Activated CD4-positive, alpha-beta T cell treated with anti-CD3 and anti-CD28 coated beads, Interleukin-10, Interleukin-2, amounts not matched to agents 100 ng/mL and 50 ng/mL, durations not matched to agents 16 hours and 8 hours (primary cell): ENCODE measurements around the gene LRRN2.
"Not testable (repeated sequence)": the region's sequence is repeated elsewhere in the genome, so short reads cannot be mapped to it uniquely, and the experiment has no call there.

ENCODE experiments used
- DNase-seq: peaks from one replicate; pipeline ENCODE4 v3.0.0-alpha.2; 2020

The LRRN2 gene

DNA sequence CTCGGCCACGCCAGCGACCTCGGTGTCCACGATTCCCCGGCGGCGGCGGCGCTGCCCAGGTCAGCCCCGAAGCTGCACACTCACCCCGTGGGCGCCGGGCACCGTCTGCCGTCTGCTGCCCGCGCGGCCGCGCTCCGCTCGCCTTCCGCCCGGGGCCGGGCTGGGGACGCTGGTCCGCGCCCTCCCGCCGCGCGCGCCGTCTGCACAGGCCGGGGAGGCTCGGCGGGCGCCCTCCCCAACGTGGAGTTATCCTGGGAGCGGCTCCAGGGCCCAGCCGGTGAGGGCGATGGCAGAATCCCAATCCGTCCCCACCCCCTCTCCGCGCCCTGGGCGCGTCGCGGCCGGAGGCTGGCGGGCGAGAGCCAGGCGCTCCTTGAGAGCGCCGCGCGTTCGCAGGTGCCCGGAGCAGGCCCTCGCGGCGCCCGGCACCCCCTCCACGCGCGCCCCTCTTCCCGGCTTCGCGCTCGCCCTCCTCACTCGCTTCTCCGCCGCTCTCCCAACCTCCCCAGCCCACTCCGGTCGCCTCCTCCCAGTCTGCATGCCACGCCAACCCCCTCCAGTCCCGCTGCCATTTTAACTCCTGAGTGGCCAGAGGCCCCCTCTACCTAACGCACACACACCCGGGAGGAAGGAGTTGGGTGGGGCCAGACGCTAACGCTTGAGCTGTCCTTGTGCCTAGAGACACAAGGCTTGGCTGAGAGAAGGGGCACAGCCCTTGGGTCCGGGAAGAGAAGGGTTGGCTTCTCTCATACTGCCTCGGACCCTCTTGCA lies at the start of gene LRRN2:
Gene LRRN2 (minus strand): TSS at position 503 of the 771 bp plus-strand sequence. CDS start 65,746 bp downstream, outside the sequence.
- DNase-seq: no peak

DNA sequence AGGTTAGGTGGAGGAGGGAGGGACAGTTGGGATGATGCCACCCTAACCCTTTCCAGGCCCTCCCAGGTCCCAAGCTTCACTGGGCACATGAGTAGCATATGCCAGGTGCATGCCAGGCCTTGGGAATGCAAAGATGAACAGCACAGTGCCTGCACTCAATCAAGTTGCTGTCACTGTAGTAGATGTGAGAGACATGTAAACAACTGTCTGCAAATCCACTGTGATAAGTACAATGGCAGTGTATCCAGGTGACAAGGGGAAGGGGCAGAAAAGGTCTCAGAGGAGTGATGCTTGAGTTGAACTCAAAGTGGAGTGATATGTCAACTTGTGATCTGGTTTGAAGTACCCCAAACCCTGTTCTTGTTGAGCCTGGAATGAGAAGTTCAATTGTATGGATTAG lies 49.5 kb upstream of the LRRN2 start:
- no peak for DNase-seq

DNA sequence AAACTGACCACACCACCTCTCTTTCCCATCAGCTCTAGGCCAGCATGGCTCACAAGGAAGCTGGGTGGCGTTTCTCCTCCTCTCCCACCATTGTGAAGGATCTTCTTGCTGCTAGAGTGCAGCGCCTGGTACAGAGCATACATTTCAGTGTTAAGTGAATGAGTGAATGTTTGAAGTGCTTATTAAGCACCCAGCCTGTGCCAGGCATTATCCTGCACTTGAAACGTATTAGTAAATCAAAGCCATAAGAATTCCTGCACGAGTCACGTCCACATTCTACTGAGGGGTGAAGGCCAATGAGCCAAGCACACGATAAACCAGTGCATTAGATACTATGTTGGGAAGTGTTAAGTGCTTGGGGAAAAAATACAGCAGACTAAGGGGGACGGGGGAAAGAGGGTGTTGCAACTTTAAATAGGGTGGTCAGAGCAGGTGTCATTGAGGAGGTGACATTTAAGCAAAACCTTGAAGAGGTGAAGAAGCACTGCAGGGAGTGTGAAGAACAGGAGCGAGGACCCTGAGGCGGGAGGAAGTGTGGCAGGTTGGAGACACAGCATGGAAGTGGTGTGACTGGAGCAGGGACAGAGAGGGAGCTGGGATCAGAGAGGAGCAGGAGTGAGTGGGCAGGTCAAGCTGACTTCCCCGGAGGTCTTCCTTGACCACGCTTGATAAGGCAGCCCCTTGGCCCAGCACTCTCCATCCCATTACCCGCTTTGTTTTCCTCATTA lies 48.5 kb upstream of the LRRN2 start:
- no peak for DNase-seq

DNA sequence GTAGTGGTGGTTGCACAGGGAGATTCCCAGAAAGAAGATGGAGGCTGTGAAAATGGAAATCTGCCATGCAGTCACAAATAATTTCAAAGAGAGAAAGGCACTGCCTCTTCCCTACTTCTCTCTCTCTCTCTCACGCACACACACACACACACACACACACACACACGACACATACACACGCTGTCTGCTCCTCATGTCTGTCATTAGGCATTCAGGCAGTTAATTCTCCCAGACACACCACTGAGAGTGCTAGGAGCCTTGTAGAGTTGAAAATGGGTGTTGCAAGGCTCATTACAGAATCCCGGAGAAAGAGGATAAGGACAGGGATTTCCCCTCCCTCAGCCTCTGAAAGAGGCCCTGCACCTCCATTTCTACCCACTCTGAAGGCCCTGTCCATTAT lies 47.8 kb upstream of the LRRN2 start:
- no peak for DNase-seq

DNA sequence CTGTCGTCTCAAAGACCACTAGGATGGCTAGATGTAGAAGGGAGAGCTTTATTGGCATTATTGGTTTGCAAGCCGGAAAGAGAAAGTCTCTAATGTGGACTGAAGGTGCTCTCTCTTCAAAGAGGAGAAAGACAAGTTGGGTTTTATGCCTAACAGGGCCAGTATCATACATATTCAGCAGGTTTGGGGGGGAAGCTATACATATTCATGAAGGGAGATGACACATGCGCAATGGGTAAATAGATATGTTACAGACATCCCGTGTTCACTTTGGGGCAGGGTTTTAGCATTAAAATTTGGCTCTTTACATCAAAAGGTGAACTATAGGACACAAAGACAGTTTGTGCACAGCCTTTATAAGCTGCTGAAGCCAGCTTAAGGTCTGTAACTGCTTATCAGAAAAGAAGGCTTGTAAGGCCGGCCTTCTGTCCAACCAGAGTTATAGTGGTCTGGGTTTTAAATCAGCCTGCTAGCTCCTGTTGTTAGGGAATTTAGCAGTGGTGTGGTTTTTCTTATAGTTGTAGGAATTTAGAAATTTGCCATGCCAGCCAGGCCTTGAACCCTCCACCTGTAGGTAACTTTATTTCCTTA lies 46.5 kb upstream of the LRRN2 start:
- DNase-seq: no peak

DNA sequence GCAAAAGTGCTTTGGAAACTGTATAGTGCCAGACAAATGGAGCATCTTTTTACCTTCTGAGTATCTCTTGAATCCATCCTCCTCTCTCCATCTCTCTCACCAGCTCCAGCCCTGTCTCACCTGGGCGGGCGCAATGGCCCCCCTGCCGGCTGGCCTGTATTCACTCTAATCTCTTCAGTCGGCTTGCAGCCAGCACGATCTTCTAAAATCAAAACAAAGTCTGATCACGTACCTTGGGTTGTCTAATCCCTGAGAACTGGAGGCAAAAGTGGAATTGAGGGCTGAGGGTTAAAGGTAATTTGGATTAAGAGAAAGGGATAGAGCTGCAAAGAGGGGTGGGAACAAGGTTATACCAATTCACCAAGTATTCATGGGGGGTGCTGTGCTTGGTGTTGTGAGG lies 46.0 kb upstream of the LRRN2 start:
- DNase-seq: no peak

DNA sequence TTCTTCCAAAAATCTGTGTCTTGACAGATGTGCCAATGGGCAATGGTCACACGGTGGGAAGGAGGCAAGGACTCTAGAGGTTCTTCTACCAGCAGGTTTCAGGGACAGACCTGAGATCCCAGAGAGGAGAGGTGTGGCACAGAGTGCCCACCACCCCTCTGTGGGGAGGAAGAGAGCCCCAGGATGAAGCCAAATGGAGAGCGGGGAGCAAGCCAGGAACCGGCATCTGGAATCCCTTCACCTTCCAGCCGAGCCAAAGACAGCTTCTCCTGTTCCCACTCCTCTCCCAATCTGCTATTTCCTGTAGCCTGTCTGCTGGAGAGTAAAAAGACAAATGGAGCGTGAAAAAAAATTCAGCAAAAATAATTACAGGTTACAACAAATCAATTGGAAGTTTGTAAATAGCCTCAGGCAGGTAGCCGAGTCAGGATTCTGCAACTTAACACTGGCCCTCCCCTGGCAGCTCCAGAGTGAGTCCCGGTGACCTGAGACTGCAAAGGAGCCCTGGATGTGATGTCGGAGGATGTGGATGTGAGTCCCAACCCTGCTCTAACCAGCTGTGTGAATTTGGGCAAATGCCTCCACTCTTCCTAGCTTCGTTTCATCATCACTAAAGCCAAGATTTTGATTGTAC lies 45.4 kb upstream of the LRRN2 start:
- DNase-seq: no peak

DNA sequence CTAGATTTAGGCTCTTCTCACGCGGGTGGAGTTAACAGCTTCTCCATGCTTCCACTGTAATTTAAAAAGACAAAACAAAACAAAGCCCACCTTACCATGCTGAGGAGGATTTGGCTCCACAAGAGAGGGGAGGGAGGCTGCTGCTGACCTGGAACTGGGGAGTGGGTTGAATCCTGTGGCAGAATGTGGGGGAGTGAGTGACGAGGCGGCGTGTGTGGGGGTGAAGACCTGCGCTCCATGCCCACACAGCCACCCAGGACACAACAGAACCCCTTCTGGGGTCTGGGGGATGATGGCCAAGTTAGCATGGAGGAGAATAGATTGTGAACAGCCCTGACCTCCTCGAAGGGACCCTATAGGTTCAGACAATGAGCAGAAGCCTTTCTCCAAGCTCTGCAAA lies 44.0 kb upstream of the LRRN2 start:
- no peak for DNase-seq

DNA sequence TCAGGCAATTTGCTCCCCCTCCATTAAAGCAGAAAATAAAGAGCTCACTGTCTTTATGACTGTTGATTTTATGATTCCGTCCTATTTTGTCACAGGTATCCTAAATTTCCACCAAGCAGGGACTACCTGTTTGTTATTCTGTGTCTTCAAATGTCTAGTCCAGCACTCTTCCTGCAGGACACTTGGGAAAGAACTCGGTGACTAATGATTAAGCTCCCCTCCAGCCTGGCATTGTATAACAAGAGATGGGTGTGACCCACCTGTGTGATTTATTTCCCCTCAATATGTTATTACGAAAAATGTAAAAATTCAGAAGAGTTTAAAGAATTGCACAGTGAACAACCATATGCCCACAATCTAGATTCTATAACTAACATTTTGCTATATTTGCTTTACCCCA lies 42.9 kb upstream of the LRRN2 start:
- DNase-seq: no peak

DNA sequence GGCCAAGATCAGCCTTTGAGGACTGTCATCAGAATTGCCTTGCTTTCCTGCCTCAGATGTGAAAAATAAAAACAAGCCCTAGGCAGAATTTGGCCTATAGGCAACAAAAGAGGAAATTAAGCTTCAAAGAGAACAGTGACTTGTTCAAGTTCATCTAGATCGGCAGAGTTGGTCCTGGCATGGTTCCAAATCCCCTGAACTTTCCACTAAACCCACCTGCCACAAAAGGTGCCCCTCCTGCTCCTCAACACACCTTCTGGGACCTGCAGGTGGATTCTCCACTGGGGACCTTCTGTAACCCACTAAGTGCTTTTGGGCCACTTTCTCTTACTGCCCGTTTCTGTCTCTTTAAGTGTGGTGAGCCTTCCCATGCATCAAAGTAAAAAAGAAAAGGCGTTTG lies 42.5 kb upstream of the LRRN2 start:
- DNase-seq: no peak

DNA sequence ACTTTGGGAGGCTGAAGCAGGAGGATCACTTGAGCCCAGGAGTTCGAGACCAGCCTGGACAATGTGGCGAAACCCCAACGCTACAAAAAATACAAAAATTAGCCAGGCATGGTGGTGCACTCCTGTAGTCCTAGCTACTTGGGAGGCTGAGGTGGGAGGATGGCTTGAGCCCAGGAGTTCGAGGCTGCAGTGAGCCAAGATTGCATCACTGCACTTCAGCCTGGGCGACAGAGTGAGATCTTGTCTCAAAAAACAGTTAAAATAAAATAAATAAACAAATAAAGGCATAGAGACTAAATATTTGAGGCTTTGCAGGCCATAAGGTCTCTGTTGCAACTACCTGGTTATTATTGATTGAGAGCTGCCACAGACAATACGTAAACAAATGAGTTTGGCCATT lies 41.9 kb upstream of the LRRN2 start:
- DNase-seq: not testable (repeated sequence)

DNA sequence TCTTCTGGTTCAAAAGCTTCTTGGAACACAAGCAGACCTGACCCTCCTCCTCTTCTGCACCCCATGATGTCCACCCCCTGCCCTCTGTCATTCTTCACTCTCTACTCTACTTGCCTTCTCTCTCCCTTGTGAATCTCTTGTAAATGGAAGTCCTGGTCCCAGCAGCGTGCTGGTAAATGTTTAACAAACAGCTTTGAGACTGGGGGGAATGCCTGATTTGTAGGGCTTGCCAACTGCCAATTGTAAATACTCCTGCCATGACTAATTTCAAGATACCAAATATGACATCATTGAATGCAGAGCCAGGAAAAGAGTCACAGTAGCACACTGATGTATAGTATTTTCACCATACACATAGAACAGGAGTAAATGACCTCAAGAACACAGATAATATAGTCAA lies 40.9 kb upstream of the LRRN2 start:
- DNase-seq: peak; percentile 54

DNA sequence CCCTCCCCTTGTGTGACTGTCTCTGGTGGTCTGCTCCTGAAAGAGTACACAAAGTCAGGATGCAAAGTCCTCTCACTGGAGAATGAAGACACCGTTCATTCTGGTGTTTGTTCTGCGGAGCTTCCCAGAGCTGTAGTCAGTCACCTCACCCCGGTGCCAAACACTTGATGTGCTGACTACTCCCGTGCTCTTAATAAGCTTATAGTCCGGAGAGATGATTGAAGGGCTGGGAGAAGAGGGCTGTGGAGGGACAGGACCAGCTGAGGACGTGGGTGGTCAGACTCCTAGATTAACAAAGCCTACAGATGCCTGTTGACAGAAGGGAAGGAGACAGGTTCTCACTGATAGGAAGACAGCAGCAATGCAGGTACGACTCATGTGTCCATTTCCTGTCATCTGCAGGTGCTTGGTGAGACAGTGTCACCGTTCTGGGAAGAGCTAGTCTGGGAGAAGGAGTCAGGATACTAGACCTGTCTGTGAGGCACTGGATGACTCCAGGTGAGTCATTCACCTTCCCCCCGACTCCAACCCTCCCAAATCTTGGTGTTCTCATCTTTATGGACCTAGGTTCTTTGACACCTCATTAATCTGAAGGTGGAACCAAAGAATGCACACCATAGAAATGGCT lies 40.4 kb upstream of the LRRN2 start:
- DNase-seq: no peak

DNA sequence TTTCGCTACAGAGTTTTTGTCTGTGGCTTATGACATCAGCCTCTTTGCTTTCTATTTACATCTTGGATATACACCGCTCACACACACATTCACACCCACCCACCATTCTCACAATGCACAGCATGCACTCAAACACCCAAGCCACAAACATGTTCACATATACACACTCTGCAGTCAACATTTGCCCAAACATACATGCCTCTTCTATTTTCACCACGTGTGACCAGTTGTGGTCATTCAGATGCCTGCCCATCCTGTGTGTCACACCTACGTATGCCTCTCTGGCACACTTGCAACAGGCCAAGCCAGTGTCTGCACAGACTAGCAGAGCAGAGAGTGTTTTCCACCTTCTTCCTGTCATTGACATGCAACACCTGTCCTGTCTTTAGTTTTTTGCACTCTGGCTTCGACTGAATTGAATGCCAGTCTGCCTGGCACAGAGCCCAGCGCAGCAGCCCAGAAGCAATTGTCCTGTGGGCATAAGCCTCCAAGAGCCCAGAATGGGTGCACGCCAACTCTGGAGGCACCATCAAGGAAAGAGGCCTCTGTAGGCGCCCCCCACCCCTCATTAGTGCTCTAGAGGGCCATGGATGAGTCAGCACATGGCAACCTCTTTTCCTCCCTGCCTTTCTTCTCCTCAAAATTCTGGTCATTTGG lies 37.7 kb upstream of the LRRN2 start:
- no peak for DNase-seq

DNA sequence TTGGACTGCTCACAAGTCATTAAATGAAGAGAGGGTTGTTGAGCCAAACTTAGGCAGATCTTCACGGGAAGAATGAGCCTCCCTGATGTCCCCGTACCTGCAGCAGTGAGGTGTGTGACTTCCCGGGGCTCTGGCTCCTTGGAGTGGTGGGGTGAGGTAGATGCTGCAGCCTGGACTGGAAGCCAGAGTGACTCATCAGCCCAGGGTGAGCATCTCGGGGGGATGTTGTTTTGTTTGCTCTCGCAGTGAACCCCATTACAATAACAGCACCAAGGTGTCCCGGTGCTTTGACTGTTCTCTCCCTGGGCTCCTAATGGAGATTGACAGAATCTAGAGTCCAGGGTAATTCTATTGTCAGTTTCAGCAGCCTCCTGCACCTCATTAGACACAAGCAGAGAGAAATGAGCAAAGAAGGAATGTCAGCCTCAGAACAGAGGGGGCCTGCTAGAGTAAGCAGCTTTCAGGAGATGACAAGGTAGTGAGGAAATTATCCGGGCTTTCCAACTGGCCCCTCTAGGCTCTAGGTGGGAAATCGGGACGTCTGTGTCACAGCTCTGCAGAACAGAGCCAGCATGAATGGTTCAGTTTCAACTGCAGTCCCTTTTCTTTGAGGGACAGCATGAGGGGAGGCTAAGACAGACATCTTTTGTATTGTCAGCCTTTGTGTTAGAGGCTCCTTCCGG lies 36.0 kb upstream of the LRRN2 start:
- no peak for DNase-seq

DNA sequence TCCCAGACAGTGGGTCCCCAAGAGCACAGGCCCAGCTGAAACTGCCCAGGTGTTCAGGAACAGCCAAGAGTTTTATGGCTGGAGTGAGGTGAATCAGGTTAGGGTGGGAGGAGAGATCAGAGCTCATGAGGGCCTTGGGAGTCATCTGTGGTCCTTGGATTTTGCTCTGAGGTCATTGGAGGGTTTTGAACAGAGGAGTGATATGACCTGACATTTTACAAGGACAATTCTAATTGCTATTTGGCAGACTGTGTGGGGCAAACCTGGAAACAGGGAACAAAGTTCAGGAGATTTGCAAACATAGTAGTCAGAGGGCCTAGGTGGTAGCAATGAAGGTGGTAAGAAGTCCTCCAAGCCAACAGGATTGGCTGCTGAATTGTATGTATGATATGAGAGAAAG lies 31.1 kb upstream of the LRRN2 start:
- DNase-seq: no peak

DNA sequence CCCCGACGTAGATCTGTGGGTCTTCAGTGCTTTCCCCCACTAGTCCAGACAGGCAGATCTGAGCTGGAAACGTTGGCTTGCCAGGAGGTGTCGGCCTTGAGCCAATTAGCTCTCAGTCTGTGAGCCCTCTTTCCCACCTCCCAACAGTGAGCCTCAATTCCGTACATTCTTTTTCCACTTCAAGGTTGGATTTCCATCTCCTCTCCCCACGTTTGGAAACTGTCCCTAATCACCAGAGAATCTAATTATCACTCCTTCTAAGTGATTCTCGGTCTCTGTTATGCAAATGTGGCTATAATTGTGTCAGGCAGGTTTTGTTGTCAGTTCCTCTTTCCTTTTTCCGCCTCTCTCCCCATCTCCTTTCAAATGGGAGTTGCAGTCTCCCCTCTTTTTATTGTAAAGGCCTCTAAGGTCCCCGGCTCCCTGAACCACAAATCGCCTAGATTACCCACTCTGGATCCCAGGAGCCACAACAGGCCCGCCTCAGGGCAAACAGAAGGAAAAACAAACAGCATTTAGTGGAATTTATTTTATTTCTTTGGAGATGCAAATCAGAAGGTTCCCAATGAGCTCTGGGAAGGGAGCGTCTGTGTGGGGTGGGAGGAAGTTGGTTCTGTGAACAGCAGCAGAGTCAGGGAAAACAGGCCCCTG lies 29.4 kb upstream of the LRRN2 start:
- no peak for DNase-seq

DNA sequence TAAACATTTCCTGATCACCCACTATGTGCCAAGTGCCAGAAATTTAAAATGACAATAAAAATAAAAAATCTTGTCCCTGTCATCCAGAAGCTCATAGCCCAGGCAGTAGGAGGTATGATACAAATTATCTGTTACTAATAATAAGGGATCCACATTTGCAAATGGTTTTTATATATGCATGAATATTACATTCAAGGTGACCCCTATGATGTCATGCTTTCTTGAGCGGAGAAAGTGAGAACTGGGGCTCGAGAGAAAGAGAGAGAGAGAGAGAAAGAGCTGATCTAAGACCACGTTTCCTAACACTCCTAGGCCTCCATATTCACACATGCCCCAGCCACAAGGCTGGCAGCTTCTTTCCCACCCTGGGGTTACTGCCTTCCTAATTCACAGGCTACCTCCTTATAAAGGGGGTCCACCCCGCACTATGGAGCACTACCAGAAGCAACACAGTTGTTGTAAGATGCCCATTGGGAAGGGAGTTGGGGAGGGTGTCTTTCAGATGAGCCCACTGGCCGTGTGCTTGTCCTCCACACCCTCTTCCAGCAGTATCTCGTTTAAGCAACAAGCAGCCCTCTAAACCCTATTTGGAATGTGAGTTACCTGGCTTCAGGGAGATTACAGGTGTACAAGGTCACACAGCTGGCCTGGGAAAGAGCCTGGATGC lies 28.8 kb upstream of the LRRN2 start:
- DNase-seq: no peak

DNA sequence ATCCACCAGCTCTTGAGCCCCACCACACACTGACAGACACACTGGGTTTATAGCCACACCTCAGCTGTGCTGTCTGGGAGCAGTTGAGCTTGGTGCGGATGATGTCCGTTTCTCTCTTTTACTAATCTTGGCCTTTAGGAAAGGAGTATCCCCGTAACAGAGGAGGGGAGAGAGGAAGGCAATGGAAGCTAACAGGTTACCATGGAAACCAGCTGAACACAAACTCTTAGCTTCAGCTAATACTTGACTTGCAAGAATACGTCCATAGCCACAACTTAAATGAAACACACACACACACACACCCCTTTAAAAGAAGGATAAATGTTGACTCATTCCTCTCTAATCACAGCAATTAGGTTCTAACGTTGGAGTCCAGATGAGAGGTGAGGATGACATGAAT lies 28.0 kb upstream of the LRRN2 start:
- DNase-seq: no peak

DNA sequence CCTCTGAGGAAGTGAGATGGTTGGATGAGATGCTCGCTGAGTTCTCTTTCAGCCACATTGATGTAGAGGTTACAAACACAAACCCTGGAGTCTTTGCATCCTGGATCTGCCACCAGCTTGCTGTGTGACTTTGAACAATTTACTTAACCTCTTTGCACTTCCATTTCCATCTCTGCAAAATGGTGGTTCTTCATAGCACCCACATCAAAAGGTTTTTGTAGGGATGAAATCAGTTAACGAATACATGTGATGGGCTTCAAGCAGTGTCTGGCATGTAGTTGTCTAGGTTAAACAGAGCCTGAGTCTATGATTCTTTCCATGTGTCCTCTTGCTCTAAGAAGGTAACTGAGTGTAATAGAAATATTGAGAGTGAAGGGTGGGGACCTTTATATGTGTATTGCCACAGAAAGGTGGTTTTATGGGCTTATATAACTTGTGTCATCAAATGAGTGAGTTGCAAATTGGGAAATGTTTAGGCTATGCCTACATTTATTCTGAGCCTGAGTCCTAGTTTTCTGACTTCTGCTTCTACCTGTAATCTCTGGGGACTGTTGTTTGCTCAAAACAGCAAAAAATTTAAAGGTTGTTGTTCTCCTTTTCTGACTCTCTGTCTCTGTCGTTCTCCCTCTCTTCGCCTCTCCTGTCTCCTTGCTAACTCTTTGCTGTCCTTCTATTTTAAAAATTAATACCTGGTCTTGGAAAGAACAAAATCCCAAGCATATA lies 27.3 kb upstream of the LRRN2 start:
- no peak for DNase-seq
